Stimulated activated effector memory CD8-positive, alpha-beta T cell treated with anti-CD3 and anti-CD28 coated beads, Interleukin-12 subunit alpha, Interleukin-12 subunit beta, amount 100 ng/mL, for 72 hours (primary cell): Measurements from ENCODE around the gene HEATR5B.

Experiments
- ATAC-seq: fragments of 150-1000 bp; cut with Tn5 transposase; 2 replicates; pipeline ENCODE4 v1.10.0; 2021
- DNase-seq, 2 donors: peaks; one replicate each; pipeline ENCODE4 v3.0.0; 2021 to 2022; ENCODE audit warnings: low spot score in 2 of 2
- H3K27ac Mint-ChIP-seq: one replicate; pipeline ENCODE4 v1.8.0; 2022; ENCODE audit warnings: mild to moderate bottlenecking, mixed read lengths
- H3K36me3 Mint-ChIP-seq: one replicate; pipeline ENCODE4 v1.8.0; 2022; ENCODE audit warnings: mild to moderate bottlenecking, mixed read lengths
- H3K4me1 Mint-ChIP-seq: one replicate; pipeline ENCODE4 v1.8.0; 2022; ENCODE audit warnings: mixed read lengths
- H3K4me3 Mint-ChIP-seq: one replicate; pipeline ENCODE4 v1.8.0; 2022; ENCODE audit warnings: mild to moderate bottlenecking, mixed read lengths
- H3K9me3 Mint-ChIP-seq: one replicate; pipeline ENCODE4 v1.8.0; 2022; ENCODE audit warnings: mixed read lengths

Gene HEATR5B

DNA sequence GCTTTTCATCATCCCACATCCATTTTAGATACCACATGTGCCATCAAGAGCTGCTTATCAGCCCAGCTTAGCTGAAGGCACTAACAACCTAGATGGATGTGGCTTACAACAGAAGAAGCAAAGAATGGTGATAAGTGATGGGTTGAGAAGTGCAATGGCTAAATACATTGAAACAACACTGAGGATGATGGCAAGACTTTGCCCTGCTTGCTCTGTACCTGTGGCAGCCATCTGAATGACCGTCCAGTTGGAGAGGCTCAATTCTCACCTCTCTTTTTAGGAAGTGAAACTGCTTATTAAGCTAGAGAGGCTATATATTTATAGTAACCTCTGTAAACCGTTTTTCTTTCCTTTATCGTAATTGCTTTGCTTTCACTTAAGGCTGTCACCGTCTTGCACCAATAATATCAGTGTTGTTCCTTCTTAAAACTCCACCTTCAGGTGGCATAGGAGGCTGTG lies 5.9 kb upstream of the HEATR5B start:
- no peak for ATAC-seq
- Mint-ChIP-seq H3K9me3 (no peaks in the 10 kb centered on the region), H3K4me3 (no peak overlapping the region), H3K36me3 (peaks cover 76% of the 10 kb centered on the region), H3K4me1 (peaks cover 7% of the 10 kb centered on the region), H3K27ac (no peak overlapping the region)
- no peak for DNase-seq

DNA sequence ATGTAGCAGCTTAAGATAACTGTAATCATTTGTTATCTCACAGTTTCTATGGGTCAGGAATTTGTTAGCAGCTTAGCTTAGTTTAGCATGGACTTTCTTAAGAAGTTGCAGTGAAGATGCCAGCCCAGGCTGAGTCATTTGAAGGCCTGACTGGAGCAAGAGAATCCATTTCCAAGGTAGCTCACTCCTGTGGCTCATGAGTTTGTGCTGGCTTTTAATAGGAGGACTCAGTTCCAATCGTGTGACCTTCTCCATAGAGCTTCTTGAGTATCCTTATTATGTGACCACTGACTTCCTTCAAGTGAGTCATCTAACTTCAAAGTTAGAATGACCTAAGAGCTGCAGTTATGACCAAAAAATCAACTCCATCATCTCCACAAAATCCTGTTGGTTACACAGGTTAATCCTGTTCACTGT lies 1.6 kb upstream of the HEATR5B start:
- Mint-ChIP-seq H3K9me3 (no peaks in the 10 kb centered on the region), H3K36me3 (peaks cover 53% of the 10 kb centered on the region), H3K27ac (no peak overlapping the region), H3K4me1 (peaks cover 31% of the 10 kb centered on the region), H3K4me3 (no peak overlapping the region)
- DNase-seq (no peak), ATAC-seq (peak; percentile 25)

DNA sequence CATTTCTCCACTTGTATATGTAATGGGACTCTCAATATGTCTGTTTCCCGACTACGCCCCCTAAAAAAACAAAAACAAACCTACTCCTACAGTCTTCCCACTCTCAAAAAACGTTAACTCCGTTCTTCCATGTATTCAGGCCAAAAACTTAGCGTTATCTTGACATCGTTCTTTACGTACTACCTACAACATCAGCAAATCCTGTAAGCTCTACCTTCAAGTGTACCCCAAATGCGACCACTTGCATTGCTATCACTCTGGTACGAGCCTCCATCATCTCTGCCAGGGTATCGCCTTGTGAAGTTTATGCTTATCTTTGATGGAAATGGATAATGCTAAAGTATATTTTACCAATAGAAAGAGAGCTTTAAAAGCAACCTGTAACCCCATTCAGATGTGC lies 625 bp upstream of the HEATR5B start:
- ATAC-seq (no peak), DNase-seq (no peak)
- Mint-ChIP-seq H3K27ac (no peak overlapping the region), H3K9me3 (no peaks in the 10 kb centered on the region), H3K4me3 (no peak overlapping the region), H3K4me1 (peaks cover 41% of the 10 kb centered on the region), H3K36me3 (peaks cover 51% of the 10 kb centered on the region)

DNA sequence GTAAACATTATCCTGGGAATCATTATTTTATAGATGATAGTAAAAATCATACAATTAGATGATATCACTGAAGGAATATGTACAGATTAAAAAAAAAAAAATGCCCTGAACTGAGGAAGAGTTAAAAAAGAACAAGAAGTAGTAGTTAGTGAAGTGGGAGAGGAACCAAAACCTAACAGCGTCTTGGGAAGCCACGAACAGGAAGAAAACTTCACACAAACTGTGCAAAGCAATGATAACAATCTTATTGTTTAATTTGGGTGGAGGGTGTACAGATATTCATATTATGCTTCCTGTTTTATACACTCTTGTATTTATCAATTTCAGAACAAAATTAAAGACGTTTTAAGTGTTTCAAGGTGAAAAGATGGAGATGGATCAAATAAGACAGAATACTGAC lies 3.5 kb downstream of the HEATR5B start:
- peak overlapping the region; percentile 14 for H3K4me3 Mint-ChIP-seq
- H3K36me3 Mint-ChIP-seq = peaks cover 59% of the 10 kb centered on the region
- peaks cover 44% of the 10 kb centered on the region for H3K4me1 Mint-ChIP-seq
- H3K27ac Mint-ChIP-seq = peak overlapping the region; percentile 53
- no peak for DNase-seq
- ATAC-seq = no peak
- no peaks in the 10 kb centered on the region for H3K9me3 Mint-ChIP-seq

DNA sequence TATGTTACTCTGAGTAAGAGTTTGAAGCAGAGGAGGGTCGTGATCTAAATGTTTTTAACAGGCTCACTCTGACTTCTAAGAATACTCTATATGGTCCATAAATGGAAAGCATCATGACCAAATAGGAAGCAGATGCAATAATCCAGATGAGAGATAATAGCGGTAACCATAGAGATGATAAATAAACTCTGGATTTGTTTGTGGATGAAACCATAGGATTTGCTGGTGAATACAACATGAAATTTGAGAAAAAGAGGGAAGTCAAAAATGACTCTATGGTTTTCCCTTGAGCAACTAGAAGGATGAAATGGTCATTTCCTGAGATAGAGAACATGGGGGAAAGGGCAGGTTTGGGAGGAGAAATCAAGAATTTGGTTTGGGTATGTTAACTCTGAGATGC lies 3.9 kb downstream of the HEATR5B start:
- H3K9me3 Mint-ChIP-seq = no peaks in the 10 kb centered on the region
- ATAC-seq (no peak), DNase-seq (no peak)
- H3K36me3 Mint-ChIP-seq = peaks cover 63% of the 10 kb centered on the region
- peaks cover 44% of the 10 kb centered on the region for H3K4me1 Mint-ChIP-seq
- peak overlapping the region; percentile 53 for H3K27ac Mint-ChIP-seq
- peak overlapping the region; percentile 14 for H3K4me3 Mint-ChIP-seq

DNA sequence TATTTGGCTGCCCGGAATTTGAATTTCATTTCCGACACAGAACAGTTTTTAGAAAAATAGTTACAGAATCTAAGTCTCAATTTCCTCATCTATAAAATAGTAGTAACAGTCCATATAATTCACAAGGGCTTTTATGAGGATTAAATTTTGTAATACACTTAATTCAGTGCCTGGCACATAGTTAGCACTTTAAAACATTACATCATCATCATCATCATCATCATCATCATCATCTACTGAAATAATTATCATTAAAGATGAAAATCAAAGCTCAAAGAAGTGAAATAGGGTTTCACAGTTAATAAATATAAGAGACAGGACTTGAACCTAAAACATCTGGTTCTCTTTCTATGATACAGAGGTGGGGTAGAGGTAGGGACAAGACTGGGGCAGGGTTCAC lies 13.2 kb downstream of the HEATR5B start:
- no peak for ATAC-seq
- Mint-ChIP-seq H3K4me1 (peaks cover 27% of the 10 kb centered on the region), H3K9me3 (no peaks in the 10 kb centered on the region), H3K36me3 (peaks cover 97% of the 10 kb centered on the region), H3K27ac (no peak overlapping the region), H3K4me3 (no peak overlapping the region)
- DNase-seq = no peak

DNA sequence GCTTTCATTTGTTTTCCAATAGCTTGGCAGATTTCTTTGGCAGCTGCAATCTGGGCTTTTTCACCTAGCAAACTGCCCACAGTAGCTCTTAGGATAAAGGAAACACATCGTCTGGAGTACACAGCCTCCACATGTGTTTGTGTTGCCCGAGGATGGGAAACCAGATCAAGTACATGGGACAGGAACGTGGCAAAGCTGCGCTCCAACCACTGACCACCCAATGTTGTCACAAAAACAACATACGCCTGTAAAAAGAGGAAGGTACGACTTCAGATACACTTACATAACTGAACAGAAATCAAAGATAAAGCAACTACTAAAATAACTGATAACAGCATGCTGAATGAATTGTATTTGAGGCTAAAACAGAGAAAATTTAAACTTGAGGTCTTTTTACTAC lies 15.5 kb downstream of the HEATR5B start:
- Mint-ChIP-seq H3K36me3 (peaks cover 97% of the 10 kb centered on the region), H3K9me3 (no peaks in the 10 kb centered on the region), H3K4me3 (no peak overlapping the region), H3K27ac (no peak overlapping the region), H3K4me1 (peaks cover 17% of the 10 kb centered on the region)
- no peak for DNase-seq
- ATAC-seq = no peak

DNA sequence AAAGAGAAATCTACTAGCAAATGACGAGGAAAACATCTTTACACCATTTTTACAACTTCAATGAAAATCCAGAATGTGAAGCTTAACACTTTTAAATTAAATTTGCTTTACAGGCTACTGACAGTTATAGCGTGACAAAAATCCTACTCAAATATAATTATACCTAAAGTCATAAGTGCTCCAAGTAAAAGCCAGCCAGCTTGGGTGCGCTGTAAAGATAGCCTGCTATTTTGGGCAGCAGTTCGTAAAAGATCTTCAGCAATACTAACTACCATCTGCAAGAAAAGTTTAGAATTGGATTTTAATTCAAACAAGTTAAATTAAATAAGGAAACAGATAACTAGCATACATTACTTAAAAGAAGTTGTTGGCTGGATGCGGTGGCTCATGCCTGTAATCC lies 22.4 kb downstream of the HEATR5B start:
- H3K9me3 Mint-ChIP-seq = no peaks in the 10 kb centered on the region
- no peaks in the 10 kb centered on the region for H3K4me1 Mint-ChIP-seq
- DNase-seq (no peak), ATAC-seq (no peak)
- no peak overlapping the region for H3K27ac Mint-ChIP-seq
- H3K36me3 Mint-ChIP-seq = peaks cover 100% of the 10 kb centered on the region
- no peak overlapping the region for H3K4me3 Mint-ChIP-seq

DNA sequence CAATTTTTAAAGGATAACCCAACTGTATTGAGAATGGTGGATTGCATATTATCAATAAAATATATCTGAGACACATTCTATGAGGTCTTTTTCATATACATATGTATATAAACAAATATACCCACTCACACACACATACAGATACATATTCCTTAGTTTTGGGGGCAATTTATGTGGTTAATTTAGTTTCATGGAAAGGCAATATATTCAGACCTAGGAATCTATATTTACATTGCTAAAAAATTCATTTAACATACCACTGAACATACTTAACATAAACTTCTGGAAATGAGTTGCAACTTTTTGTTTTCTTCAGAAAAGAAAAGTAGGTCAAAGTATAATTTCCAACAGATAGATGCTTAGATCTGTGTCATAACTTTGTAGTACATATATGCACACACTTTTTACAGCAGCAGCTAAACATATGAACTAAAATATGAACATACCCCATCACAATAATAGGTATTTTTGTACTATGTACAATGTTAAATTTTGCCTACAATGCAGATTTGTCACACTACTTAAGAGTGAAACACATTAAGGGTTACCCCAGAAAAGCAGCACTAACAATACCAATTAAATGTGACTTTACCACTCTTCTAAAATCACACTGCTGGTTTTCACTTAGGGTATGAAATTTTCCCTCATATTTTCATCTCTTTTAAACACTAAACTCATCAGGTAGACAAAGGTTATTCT lies 23.0 kb downstream of the HEATR5B start:
- no peak overlapping the region for H3K27ac Mint-ChIP-seq
- H3K9me3 Mint-ChIP-seq = no peaks in the 10 kb centered on the region
- ATAC-seq (no peak), DNase-seq (no peak)
- no peak overlapping the region for H3K4me3 Mint-ChIP-seq
- no peaks in the 10 kb centered on the region for H3K4me1 Mint-ChIP-seq
- peaks cover 100% of the 10 kb centered on the region for H3K36me3 Mint-ChIP-seq

DNA sequence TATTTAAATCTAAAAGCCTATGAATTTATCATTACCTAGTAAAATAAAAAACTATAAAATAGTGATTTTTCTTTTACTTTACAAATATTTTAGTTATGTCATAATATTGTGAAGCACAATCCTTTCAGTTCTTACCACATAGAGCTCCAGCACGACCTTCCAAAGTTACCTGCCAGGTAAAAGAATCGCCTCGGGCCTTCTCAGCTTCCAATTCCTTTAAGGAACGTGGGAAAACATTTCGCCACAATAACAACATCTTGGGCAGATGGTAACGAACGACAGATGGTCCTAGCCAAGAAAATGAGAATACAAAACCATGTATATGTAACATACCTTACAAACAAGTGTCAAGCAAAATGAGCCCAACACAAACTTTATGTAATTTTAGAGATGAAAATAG lies 23.7 kb downstream of the HEATR5B start:
- H3K36me3 Mint-ChIP-seq = peaks cover 100% of the 10 kb centered on the region
- no peaks in the 10 kb centered on the region for H3K4me1 Mint-ChIP-seq
- H3K4me3 Mint-ChIP-seq = no peak overlapping the region
- no peaks in the 10 kb centered on the region for H3K9me3 Mint-ChIP-seq
- DNase-seq (no peak), ATAC-seq (no peak)
- peak overlapping the region; percentile 20 for H3K27ac Mint-ChIP-seq

DNA sequence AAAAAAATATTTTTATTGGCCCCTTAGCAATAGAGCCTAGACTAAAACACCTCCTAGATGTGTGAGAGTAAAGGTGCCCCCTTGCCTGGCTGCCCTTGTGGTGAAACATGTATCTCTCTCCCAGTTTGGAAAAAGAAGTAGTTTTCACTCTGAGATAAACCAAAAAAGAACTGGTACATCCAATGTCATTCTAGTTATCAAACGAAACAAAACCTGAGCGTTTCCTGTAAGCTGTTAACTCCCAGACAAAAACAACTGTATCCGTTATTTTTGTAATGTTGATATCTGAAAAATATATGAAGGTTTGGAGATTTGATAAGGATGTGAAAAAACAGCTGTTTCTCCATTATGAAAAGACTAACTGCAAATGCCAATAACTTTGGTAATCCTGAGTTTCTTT lies 24.3 kb downstream of the HEATR5B start:
- no peaks in the 10 kb centered on the region for H3K9me3 Mint-ChIP-seq
- DNase-seq (no peak), ATAC-seq (no peak)
- H3K36me3 Mint-ChIP-seq = peaks cover 100% of the 10 kb centered on the region
- no peak overlapping the region for H3K4me3 Mint-ChIP-seq
- peak overlapping the region; percentile 20 for H3K27ac Mint-ChIP-seq
- H3K4me1 Mint-ChIP-seq = no peaks in the 10 kb centered on the region

DNA sequence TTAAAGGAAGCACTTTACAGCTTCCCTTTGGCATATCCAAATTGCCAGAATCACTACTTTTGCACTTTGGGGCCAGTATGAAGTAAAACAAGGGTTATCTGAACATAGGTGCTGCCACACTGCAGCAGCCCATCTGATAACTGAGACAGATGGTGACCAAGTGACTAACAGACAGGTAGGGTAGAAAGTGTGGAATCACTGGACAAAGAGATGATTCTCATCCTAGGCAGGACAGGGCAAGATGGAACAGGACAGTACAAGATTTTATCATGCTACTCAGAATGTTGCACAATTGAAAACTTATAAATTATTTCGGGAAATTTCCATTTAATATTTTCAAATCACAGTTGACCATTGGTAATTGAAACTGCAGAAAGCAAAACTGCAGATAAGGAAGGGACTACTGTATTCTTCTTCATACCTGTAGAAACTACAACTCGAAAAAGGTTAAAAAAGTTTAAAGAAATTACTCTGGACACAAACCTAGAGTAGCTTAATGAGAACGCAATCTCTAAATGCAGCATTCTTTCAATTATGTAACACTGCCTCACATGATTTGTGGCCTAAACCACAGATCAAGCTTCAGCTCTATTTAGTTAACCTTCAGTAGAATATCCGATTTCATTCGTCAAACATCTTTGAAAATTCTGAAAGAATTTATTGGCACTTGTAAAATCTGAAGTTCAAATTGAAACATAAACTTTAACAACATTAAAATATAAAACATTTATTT lies 31.4 kb downstream of the HEATR5B start:
- H3K27ac Mint-ChIP-seq = no peak overlapping the region
- DNase-seq (no peak), ATAC-seq (no peak)
- H3K36me3 Mint-ChIP-seq = peaks cover 92% of the 10 kb centered on the region
- no peaks in the 10 kb centered on the region for H3K9me3 Mint-ChIP-seq
- no peaks in the 10 kb centered on the region for H3K4me1 Mint-ChIP-seq
- no peak overlapping the region for H3K4me3 Mint-ChIP-seq

DNA sequence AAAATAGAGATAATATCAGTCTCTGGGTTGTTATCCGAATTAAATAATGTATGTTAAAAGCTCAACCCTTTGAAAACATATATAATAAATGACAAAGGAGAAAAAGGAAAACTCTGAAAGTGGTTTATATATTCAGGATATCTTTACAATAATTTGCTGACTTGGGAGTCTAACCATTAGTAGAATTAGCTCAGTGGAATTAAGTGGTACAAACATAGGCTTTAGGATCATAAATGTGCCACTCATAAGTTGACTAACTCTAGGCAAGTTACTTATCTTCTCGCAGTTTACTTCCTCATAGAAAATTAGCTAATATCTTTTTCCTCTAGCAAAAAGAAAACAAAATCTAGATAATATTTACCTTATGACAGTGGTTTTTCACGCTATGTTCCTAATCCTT lies 44.6 kb downstream of the HEATR5B start:
- H3K36me3 Mint-ChIP-seq = peaks cover 52% of the 10 kb centered on the region
- H3K4me1 Mint-ChIP-seq = no peaks in the 10 kb centered on the region
- DNase-seq (no peak), ATAC-seq (no peak)
- no peak overlapping the region for H3K4me3 Mint-ChIP-seq
- H3K27ac Mint-ChIP-seq = no peak overlapping the region
- no peaks in the 10 kb centered on the region for H3K9me3 Mint-ChIP-seq

DNA sequence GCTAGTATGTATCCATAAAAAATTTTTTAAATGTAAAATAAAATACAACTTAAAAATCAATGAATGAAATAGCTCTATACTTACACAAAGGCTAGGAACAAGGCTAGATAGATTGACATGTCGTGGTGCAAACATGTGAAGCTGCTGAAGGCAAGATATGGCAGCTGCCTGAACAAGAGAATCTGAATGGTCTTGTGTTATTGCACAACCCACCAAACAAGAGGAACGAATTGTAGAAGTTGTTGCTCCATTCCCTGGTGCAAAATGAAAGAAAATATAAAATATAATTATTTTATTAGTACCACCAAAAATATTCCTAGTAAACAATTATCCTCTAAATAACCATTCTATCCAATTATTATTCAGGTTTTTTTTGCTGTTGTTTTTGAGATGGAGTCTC lies 46.4 kb downstream of the HEATR5B start:
- H3K9me3 Mint-ChIP-seq = no peaks in the 10 kb centered on the region
- no peak overlapping the region for H3K27ac Mint-ChIP-seq
- ATAC-seq = no peak
- DNase-seq = no peak
- no peak overlapping the region for H3K4me3 Mint-ChIP-seq
- H3K4me1 Mint-ChIP-seq = no peaks in the 10 kb centered on the region
- H3K36me3 Mint-ChIP-seq = peaks cover 45% of the 10 kb centered on the region

DNA sequence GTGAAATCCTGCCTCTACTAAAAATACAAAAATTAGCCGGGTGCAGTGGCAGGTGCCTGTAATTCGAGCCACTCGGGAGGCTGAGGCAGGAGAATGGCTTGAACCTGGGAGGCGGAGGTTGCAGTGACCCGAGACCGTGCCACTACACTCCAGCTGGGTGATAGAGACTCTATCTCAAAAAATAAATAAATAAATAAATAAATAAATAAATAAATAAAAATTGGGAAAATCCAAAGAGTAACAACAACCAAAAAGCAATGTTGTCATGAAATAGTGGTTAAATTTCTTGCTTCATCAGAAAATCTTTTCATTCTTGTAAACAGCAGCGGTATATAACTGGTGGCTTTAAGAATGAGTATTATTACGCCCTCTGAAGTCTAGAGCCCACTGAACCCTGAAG lies 54.4 kb downstream of the HEATR5B start:
- Mint-ChIP-seq H3K27ac (no peak overlapping the region), H3K4me3 (no peak overlapping the region), H3K36me3 (peaks cover 91% of the 10 kb centered on the region), H3K9me3 (no peaks in the 10 kb centered on the region), H3K4me1 (no peaks in the 10 kb centered on the region)
- no peak for ATAC-seq
- DNase-seq = no peak

DNA sequence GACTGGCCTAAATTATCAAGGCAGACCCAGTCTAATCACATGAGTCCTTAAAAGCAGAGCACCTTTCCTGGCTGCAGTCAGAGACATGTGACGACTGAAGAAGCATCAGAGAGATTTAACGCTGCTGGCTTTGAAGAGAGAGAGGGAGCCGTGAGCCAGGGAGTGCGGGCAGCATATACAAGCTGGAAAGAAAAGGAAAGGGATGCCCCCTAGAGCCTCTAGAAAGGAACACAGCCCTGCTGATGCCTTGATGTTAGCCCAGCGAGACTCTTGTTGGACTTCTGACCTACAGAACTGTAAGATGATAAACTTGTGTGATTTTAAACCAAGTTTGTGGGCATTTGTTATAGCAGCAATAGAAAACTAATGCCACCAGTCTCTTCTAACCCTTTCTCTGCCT lies 58.1 kb downstream of the HEATR5B start:
- Mint-ChIP-seq H3K9me3 (no peaks in the 10 kb centered on the region), H3K4me3 (no peak overlapping the region), H3K4me1 (no peaks in the 10 kb centered on the region), H3K27ac (peak overlapping the region; percentile 20), H3K36me3 (peaks cover 98% of the 10 kb centered on the region)
- DNase-seq (no peak), ATAC-seq (no peak)
